ENCODE data around the gene ATOH8.

- no peak for TF ChIP-seq POLR2A (IDR thresholded peaks at IDR 0.05)
- TF ChIP-seq CTCF (IDR thresholded peaks at IDR 0.05), result no peak
These were observed 11.8 kb upstream of the ATOH8 start for GRCh38 chr2:85741833-85742455.
